HCT116 (cell line): ENCODE measurements around the gene GUSB.

ENCODE experiments used
- CEBPB ChIP-seq: IDR thresholded peaks from 2 replicates; pipeline ENCODE4 v1.6.1; 2012; ENCODE audit warnings: low read depth
- EZH2 ChIP-seq: fragments of 200-600 bp; sonication (generic); IDR thresholded peaks from 2 replicates; pipeline ENCODE4 v1.6.1; 2017; ENCODE audit warnings: antibody characterized with exemption, mixed run types
- FOSL1 ChIP-seq: IDR thresholded peaks from 2 replicates; pipeline ENCODE4 v1.6.1; 2012; ENCODE audit warnings: low read depth
- POLR2A ChIP-seq: IDR thresholded peaks from 2 replicates; pipeline ENCODE4 v1.7.0; 2011; ENCODE audit warnings: borderline replicate concordance; ENCODE audit not compliant: insufficient read depth, insufficient read length; ENCODE audit errors: extremely low read depth
- POLR2AphosphoS5 ChIP-seq: IDR thresholded peaks from 2 replicates; pipeline ENCODE4 v1.6.1; 2011; ENCODE audit warnings: mild to moderate bottlenecking, low read depth, low read length, moderate library complexity
- SP1 ChIP-seq: IDR thresholded peaks from 2 replicates; pipeline ENCODE4 v1.6.1; 2012; ENCODE audit warnings: low read depth
- ZFX ChIP-seq: fragments of 450-650 bp; IDR thresholded peaks from 2 replicates; pipeline ENCODE4 v1.6.1; 2017
- ZNF274 ChIP-seq: fragments of 200-500 bp; sonication (Bioruptor generic); IDR thresholded peaks from 2 replicates; pipeline ENCODE4 v1.6.1; 2014; ENCODE audit warnings: mild to moderate bottlenecking, low read depth, low read length, inconsistent platforms
- TF ChIP-seq, protein P1 (sequence below), 3 experiments: fragments of 200-600 bp in 1 of 3; sonication (generic) in 1 of 3; IDR thresholded peaks in 2 of 3; conservative IDR thresholded peaks in 1 of 3; 2 replicates each; pipeline ENCODE4 v1.5.1; 2012 to 2017; ENCODE audit warnings: low read depth in 2 of 3, low read length in 2 of 3, antibody characterized with exemption in 1 of 3, borderline replicate concordance in 1 of 3, control low read depth in 1 of 3, mild to moderate bottlenecking in 1 of 3, mixed read lengths in 1 of 3, mixed run types in 1 of 3, moderate library complexity in 1 of 3; ENCODE audit not compliant: insufficient read depth in 1 of 3
- TF ChIP-seq, protein P2 (sequence below): IDR thresholded peaks from 2 replicates; pipeline ENCODE4 v1.6.1; 2012; ENCODE audit warnings: low read depth

DNA sequence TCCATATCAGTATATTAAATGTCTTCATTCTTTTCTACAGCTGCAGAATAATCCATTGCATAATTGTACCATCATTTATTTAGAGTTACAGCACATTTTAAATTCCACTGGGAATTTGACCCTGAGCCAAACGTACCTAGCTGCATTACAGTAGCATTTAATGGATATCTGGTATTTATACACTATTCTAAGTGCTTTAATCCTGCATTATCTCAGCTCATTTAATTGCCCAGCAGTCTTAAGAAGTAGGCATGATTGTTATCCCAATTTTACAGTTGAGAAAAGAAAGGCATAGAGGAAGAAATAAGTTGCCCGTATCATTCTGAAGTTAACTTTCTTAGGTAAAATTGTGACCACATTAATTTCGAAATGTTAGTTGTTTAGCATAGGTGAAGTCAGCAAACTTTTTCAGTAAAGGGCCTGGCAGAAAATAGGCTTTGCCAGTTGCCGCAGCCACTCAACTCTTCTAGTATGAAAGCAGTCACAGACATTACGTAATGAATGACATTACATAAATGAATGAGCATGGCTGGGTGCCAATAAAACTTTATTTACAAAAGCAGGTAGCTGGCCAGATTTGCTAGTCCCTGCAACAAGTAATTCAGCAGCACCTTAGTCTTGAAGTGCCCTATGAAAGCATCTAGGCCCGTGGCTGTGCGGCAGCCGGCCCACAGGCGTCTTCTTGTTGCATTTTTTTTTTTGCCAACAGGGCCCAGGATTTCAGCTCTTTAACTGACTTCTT lies 30.0 kb downstream of the GUSB start:
- TF ChIP-seq, protein P1, sequence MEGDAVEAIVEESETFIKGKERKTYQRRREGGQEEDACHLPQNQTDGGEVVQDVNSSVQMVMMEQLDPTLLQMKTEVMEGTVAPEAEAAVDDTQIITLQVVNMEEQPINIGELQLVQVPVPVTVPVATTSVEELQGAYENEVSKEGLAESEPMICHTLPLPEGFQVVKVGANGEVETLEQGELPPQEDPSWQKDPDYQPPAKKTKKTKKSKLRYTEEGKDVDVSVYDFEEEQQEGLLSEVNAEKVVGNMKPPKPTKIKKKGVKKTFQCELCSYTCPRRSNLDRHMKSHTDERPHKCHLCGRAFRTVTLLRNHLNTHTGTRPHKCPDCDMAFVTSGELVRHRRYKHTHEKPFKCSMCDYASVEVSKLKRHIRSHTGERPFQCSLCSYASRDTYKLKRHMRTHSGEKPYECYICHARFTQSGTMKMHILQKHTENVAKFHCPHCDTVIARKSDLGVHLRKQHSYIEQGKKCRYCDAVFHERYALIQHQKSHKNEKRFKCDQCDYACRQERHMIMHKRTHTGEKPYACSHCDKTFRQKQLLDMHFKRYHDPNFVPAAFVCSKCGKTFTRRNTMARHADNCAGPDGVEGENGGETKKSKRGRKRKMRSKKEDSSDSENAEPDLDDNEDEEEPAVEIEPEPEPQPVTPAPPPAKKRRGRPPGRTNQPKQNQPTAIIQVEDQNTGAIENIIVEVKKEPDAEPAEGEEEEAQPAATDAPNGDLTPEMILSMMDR (IDR thresholded peaks at IDR 0.05 in 2 of 3, conservative IDR thresholded peaks at IDR 0.05 in 1 of 3; ENCODE audit: borderline replicate concordance in 1 of 3, insufficient read depth in 1 of 3, low read depth in 2 of 3, low read length in 2 of 3): no peak
- TF ChIP-seq ZFX (no peak), EZH2 (no peak), ZNF274 (no peak), POLR2AphosphoS5 (no peak), POLR2A (no peak), SP1 (no peak), CEBPB (no peak), FOSL1 (no peak)
- TF ChIP-seq, protein P2, sequence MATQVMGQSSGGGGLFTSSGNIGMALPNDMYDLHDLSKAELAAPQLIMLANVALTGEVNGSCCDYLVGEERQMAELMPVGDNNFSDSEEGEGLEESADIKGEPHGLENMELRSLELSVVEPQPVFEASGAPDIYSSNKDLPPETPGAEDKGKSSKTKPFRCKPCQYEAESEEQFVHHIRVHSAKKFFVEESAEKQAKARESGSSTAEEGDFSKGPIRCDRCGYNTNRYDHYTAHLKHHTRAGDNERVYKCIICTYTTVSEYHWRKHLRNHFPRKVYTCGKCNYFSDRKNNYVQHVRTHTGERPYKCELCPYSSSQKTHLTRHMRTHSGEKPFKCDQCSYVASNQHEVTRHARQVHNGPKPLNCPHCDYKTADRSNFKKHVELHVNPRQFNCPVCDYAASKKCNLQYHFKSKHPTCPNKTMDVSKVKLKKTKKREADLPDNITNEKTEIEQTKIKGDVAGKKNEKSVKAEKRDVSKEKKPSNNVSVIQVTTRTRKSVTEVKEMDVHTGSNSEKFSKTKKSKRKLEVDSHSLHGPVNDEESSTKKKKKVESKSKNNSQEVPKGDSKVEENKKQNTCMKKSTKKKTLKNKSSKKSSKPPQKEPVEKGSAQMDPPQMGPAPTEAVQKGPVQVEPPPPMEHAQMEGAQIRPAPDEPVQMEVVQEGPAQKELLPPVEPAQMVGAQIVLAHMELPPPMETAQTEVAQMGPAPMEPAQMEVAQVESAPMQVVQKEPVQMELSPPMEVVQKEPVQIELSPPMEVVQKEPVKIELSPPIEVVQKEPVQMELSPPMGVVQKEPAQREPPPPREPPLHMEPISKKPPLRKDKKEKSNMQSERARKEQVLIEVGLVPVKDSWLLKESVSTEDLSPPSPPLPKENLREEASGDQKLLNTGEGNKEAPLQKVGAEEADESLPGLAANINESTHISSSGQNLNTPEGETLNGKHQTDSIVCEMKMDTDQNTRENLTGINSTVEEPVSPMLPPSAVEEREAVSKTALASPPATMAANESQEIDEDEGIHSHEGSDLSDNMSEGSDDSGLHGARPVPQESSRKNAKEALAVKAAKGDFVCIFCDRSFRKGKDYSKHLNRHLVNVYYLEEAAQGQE: no peak
